ENCODE results near the gene SYNPR. TPM values are rescaled to one million over a fixed set of nuclear protein-coding genes. Genes with fewer than 3 reads are reported as not detected.

The SYNPR gene
- polyA plus RNA-seq, 1 experiment, result not detected

GRCh38 chr3:63474828-63475518, 196.9 kb downstream of the SYNPR start:
- TF ChIP-seq, protein P1, sequence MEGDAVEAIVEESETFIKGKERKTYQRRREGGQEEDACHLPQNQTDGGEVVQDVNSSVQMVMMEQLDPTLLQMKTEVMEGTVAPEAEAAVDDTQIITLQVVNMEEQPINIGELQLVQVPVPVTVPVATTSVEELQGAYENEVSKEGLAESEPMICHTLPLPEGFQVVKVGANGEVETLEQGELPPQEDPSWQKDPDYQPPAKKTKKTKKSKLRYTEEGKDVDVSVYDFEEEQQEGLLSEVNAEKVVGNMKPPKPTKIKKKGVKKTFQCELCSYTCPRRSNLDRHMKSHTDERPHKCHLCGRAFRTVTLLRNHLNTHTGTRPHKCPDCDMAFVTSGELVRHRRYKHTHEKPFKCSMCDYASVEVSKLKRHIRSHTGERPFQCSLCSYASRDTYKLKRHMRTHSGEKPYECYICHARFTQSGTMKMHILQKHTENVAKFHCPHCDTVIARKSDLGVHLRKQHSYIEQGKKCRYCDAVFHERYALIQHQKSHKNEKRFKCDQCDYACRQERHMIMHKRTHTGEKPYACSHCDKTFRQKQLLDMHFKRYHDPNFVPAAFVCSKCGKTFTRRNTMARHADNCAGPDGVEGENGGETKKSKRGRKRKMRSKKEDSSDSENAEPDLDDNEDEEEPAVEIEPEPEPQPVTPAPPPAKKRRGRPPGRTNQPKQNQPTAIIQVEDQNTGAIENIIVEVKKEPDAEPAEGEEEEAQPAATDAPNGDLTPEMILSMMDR (IDR thresholded peaks at IDR 0.05; ENCODE audit: insufficient read depth, low read depth, low read length), result no peak
- no peak overlapping the region for H3K4me3 ChIP-seq (ENCODE audit: low read depth, low read length)
- no peak for DNase-seq (ENCODE audit: low read depth)
- H3K27me3 ChIP-seq (ENCODE audit: control insufficient read depth, insufficient read depth, low read length), result no peaks in the 10 kb centered on the region
- no peaks in the 10 kb centered on the region for H3K36me3 ChIP-seq (ENCODE audit: control insufficient read depth, insufficient read depth, low read length)
- POLR2A ChIA-PET, result no interaction called here
- CTCF ChIA-PET, result no interaction called here

DNA sequence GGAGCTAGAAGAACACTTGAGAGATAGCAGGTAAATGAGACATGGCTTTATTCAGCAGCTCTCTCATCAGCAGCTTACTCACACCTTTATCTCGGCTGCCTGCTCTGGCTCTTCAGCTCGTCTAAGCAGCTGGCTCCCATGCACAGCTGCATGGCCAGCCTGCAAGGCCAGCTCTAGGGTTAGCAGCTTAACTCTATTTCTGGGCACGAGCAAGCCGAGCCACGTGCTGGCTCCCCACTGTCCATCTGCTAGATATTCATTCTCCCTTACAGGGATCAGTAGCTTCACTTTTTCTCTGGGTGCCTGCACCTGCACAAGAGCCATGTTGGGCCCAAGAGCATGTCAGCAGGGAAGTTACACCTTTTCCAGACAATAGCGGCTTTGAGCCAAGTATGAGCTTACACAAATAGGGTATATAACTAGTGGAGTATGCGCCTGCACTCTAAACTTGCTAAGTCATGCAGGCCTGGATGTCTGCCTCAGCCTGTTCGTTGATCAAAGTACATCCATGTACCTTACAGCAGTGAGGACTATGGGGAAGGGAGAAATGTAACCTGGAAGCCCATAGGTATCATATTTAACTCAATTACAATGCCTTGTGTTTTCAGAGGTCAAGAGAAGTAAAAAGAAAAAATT, 199.5 kb downstream of the SYNPR start:
- no peaks in the 10 kb centered on the region for H3K27me3 ChIP-seq (ENCODE audit: control insufficient read depth, insufficient read depth, low read length)
- ChIA-PET CTCF (no interaction called here), POLR2A (no interaction called here)
- H3K4me3 ChIP-seq (ENCODE audit: low read depth, low read length), result no peak overlapping the region
- no peak for DNase-seq (ENCODE audit: low read depth)
- TF ChIP-seq, protein P1 (IDR thresholded peaks at IDR 0.05; ENCODE audit: insufficient read depth, low read depth, low read length), result no peak
- no peaks in the 10 kb centered on the region for H3K36me3 ChIP-seq (ENCODE audit: control insufficient read depth, insufficient read depth, low read length)

- Histone ChIP-seq H3K4me3 (ENCODE audit: low read depth, low read length) (no peak overlapping the region), H3K27me3 (ENCODE audit: control insufficient read depth, insufficient read depth, low read length) (no peaks in the 10 kb centered on the region), H3K36me3 (ENCODE audit: control insufficient read depth, insufficient read depth, low read length) (no peaks in the 10 kb centered on the region)
- CTCF ChIA-PET, result no interaction called here
- POLR2A ChIA-PET, result no interaction called here
- DNase-seq (ENCODE audit: low read depth), result no peak
- TF ChIP-seq, protein P1 (IDR thresholded peaks at IDR 0.05; ENCODE audit: insufficient read depth, low read depth, low read length), result no peak
Measured at GRCh38 chr3:63478990-63479660, 201.0 kb downstream of the SYNPR start.

- TF ChIP-seq, protein P1 (IDR thresholded peaks at IDR 0.05; ENCODE audit: insufficient read depth, low read depth, low read length), result no peak
- ChIA-PET CTCF (no interaction called here), POLR2A (no interaction called here)
- DNase-seq (ENCODE audit: low read depth), result no peak
- no peaks in the 10 kb centered on the region for H3K36me3 ChIP-seq (ENCODE audit: control insufficient read depth, insufficient read depth, low read length)
- H3K4me3 ChIP-seq (ENCODE audit: low read depth, low read length), result no peak overlapping the region
- H3K27me3 ChIP-seq (ENCODE audit: control insufficient read depth, insufficient read depth, low read length), result no peaks in the 10 kb centered on the region
Measured at GRCh38 chr3:63479661-63480035, 201.5 kb downstream of the SYNPR start.

- Histone ChIP-seq H3K36me3 (ENCODE audit: control insufficient read depth, insufficient read depth, low read length) (no peaks in the 10 kb centered on the region), H3K4me3 (ENCODE audit: low read depth, low read length) (no peak overlapping the region), H3K27me3 (ENCODE audit: control insufficient read depth, insufficient read depth, low read length) (no peaks in the 10 kb centered on the region)
- ChIA-PET CTCF (no interaction called here), POLR2A (no interaction called here)
- DNase-seq (ENCODE audit: low read depth), result no peak
- TF ChIP-seq, protein P1 (IDR thresholded peaks at IDR 0.05; ENCODE audit: insufficient read depth, low read depth, low read length), result no peak
Measured at GRCh38 chr3:63481627-63482026, 203.5 kb downstream of the SYNPR start.
